Measurements from ENCODE around the gene LMAN2.

The LMAN2 gene

DNA sequence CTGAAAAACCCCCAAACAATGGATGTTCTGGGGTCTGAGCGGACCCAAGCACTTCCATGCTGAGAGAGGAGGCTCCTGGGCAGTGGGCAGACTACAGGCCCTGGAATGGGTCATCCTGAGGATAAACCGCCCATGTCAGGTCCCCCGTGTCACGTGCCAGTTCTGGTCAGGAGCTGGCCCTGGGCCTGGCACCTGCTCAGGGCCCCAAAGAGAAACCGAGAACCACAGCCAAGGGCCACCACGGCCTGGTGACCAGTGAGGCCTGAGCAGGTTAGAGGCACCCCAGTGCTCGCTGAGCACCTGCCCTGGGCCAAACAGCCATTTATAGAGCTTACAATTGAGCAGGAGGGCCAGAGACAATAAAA is 15.8 kb downstream of the LMAN2 start:
- no peak for DNase-seq (ENCODE audit: extremely low read depth, insufficient read length)
- TF ChIP-seq, protein P1, sequence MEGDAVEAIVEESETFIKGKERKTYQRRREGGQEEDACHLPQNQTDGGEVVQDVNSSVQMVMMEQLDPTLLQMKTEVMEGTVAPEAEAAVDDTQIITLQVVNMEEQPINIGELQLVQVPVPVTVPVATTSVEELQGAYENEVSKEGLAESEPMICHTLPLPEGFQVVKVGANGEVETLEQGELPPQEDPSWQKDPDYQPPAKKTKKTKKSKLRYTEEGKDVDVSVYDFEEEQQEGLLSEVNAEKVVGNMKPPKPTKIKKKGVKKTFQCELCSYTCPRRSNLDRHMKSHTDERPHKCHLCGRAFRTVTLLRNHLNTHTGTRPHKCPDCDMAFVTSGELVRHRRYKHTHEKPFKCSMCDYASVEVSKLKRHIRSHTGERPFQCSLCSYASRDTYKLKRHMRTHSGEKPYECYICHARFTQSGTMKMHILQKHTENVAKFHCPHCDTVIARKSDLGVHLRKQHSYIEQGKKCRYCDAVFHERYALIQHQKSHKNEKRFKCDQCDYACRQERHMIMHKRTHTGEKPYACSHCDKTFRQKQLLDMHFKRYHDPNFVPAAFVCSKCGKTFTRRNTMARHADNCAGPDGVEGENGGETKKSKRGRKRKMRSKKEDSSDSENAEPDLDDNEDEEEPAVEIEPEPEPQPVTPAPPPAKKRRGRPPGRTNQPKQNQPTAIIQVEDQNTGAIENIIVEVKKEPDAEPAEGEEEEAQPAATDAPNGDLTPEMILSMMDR (IDR thresholded peaks at IDR 0.05; ENCODE audit: insufficient read depth, low read length, poor library complexity, severe bottlenecking), result no peak
- Histone ChIP-seq H3K4me3 (replicated peaks; ENCODE audit: low read depth, low read length) (no peak overlapping the region), H3K36me3 (ENCODE audit: control insufficient read depth, insufficient read depth, low read length) (peaks cover 59% of the 10 kb centered on the region), H3K27me3 (replicated peaks; ENCODE audit: control insufficient read depth, insufficient read depth, low read length) (no peaks in the 10 kb centered on the region)

DNA sequence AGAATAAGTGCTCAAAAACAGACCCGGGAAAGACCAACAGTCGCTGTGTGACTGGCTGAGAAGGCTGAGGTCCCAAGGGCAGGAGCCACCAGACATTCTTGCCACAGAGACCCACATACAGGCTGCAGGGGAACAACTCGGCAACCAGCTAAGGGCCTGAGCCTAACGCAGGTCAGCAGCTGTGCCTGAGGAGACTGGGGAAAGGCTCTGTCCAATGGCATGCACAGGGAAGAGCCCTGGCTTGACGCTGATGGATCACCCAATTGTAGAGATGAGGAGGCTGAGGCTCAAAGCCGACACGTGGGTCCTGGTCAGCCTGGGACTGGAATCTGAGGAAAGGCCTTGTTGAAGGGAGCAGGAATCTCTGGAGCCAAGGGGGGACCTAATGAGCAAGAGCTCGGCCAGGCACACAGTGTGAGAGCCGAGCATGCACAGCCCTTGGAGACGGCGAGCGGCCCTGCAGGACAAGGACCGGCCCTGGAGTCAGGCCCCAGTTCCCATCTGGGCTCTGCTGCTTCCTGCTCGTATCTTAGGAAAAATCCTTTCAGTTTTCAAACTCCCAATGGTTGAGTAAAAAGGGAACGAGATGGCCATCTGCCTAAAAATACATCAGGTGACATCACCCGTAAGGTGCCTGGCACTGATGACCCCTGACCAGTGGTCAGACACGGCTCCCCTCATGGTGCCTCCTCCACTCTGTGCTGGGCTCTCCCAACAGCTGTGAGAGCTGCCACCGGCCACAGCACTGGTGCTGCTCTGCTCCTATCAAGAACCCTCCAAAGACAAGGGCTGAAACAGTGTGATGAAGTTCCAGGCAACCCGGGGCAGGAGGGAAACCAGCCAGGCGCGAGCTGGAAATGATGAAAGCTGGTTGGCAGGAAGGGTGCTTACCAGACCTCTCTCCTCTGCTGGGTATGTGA is 16.4 kb downstream of the LMAN2 start:
- TF ChIP-seq, protein P1 (IDR thresholded peaks at IDR 0.05; ENCODE audit: insufficient read depth, low read length, poor library complexity, severe bottlenecking), result no peak

GRCh38 chr5:177334155-177334551 is 17.3 kb downstream of the LMAN2 start:
- H3K36me3 ChIP-seq (ENCODE audit: control insufficient read depth, insufficient read depth, low read length), result peaks cover 64% of the 10 kb centered on the region
- no peaks in the 10 kb centered on the region for H3K27me3 ChIP-seq (replicated peaks; ENCODE audit: control insufficient read depth, insufficient read depth, low read length)
- TF ChIP-seq, protein P1 (IDR thresholded peaks at IDR 0.05; ENCODE audit: insufficient read depth, low read length, poor library complexity, severe bottlenecking), result no peak
- no peak overlapping the region for H3K4me3 ChIP-seq (replicated peaks; ENCODE audit: low read depth, low read length)
- no peak for DNase-seq (ENCODE audit: extremely low read depth, insufficient read length)

More for the DNA sequence above, 16.4 kb downstream of the LMAN2 start:
- DNase-seq (ENCODE audit: extremely low read depth, insufficient read length), result no peak
- Histone ChIP-seq H3K4me3 (replicated peaks; ENCODE audit: low read depth, low read length) (no peak overlapping the region), H3K27me3 (replicated peaks; ENCODE audit: control insufficient read depth, insufficient read depth, low read length) (no peaks in the 10 kb centered on the region), H3K36me3 (ENCODE audit: control insufficient read depth, insufficient read depth, low read length) (peaks cover 64% of the 10 kb centered on the region)

DNA sequence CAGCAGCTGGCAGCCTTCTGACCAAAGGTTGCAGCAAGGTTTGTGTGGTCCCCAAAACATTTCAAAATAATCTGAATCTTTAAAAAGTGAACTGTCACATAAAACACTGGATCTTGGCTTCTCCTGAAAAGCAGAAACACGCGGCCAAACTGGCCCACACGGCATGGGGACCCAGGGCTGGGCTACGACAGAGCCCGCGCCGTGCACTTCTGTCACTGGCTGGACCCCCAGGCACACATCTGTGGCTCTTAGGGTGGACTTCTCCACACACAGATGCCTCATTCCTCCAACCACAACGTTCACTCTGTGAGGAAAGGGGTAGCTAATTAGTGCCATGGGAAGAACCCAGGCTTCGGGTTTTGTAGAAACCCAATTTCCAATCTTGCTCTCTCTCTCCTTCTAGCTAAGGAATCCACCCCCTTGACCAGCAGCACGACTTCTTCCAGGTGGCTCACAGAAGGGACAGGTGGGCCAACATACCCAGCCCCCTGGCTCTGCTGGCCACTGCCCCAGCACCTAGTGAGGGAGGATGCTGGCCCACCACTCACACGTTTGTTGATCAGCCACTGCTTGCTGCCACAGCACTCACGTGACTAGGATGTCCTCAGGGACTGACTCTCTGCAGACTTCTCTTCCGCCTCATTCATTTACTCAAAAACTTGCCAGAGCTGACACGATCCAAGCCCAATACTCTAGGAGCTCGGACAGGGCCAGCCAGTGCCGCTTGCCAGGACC is 17.9 kb downstream of the LMAN2 start:
- DNase-seq (ENCODE audit: extremely low read depth, insufficient read length), result no peak
- Histone ChIP-seq H3K4me3 (replicated peaks; ENCODE audit: low read depth, low read length) (no peak overlapping the region), H3K27me3 (replicated peaks; ENCODE audit: control insufficient read depth, insufficient read depth, low read length) (no peaks in the 10 kb centered on the region), H3K36me3 (ENCODE audit: control insufficient read depth, insufficient read depth, low read length) (peaks cover 59% of the 10 kb centered on the region)
- TF ChIP-seq, protein P1 (IDR thresholded peaks at IDR 0.05; ENCODE audit: insufficient read depth, low read length, poor library complexity, severe bottlenecking), result no peak

DNA sequence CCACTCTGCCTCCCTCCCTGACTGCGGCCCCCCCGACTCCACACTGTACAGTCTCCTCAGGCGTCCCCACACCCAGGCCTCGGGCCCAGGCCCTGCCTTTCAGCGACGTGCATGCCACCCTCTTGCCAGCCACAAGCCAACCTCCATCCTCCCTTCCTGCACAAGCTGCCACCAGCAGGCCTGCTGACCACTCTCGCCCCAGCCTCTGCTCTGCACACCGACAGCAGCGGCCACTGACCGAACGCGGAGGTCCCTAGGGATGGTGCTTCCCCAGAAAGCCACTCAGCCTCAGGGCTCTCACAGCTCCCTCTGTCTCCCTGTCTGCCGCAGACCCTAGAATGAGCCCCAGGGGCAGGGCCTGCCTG is 18.6 kb downstream of the LMAN2 start:
- TF ChIP-seq, protein P1 (IDR thresholded peaks at IDR 0.05; ENCODE audit: insufficient read depth, low read length, poor library complexity, severe bottlenecking), result no peak
- Histone ChIP-seq H3K27me3 (replicated peaks; ENCODE audit: control insufficient read depth, insufficient read depth, low read length) (no peaks in the 10 kb centered on the region), H3K36me3 (ENCODE audit: control insufficient read depth, insufficient read depth, low read length) (peaks cover 53% of the 10 kb centered on the region), H3K4me3 (replicated peaks; ENCODE audit: low read depth, low read length) (no peak overlapping the region)
- DNase-seq (ENCODE audit: extremely low read depth, insufficient read length), result no peak

Data from GM06990 (cell line).